OCI-LY3 (cell line): ENCODE results near the gene RPL3.
A peak's percentile ranks its signal among the peaks of the same experiment; 100 is the strongest.

Source experiments
- H2AFZ ChIP-seq: fragments of 200-600, 300-600 bp; shearing (Covaris generic); 2 replicates; pipeline ENCODE4 v1.6.0; 2014; ENCODE audit warnings: antibody characterized with exemption, low read depth, low read length
- H3K27ac ChIP-seq: fragments of 200-600, 300-600 bp; sonication (generic); 2 replicates; pipeline ENCODE4 v1.5.1; 2014; ENCODE audit warnings: mild to moderate bottlenecking, low read length, moderate library complexity, mixed read lengths
- H3K27me3 ChIP-seq: fragments of 200-600, 300-600 bp; sonication (generic); 2 replicates; pipeline ENCODE4 v1.6.1; 2014; ENCODE audit warnings: low read depth, low read length, mixed read lengths
- H3K36me3 ChIP-seq: fragments of 200-600, 300-600 bp; sonication (generic); replicated peaks from 2 replicates; pipeline ENCODE3; 2014; ENCODE audit warnings: low read depth, low read length, mixed read lengths
- H3K4me1 ChIP-seq: fragments of 300-600, 200-600 bp; sonication (generic); 2 replicates; pipeline ENCODE4 v1.6.1; 2014; ENCODE audit warnings: low read length, mixed read lengths
- H3K4me2 ChIP-seq: fragments of 200-600, 300-600 bp; sonication (generic); 2 replicates; pipeline ENCODE4 v1.6.1; 2014; ENCODE audit warnings: low read length, mixed read lengths
- H3K4me3 ChIP-seq: fragments of 300-600, 200-600 bp; sonication (generic); 2 replicates; pipeline ENCODE4 v1.5.1; 2014; ENCODE audit warnings: antibody characterized with exemption, mild to moderate bottlenecking, low read length, moderate library complexity
- H3K79me2 ChIP-seq: fragments of 300-600, 200-600 bp; shearing (Covaris generic); 2 replicates; pipeline ENCODE4 v1.6.1; 2014; ENCODE audit warnings: mild to moderate bottlenecking, low read length, mixed read lengths
- H3K9ac ChIP-seq: fragments of 300-600, 200-600 bp; shearing (Covaris generic); 2 replicates; pipeline ENCODE4 v1.6.0; 2014; ENCODE audit warnings: mild to moderate bottlenecking, low read length, moderate library complexity
- H3K9me3 ChIP-seq: fragments of 200-600, 300-600 bp; shearing (Covaris generic); 2 replicates; pipeline ENCODE4 v1.6.1; 2014; ENCODE audit warnings: low read length, mixed read lengths; ENCODE audit not compliant: insufficient read depth
- H4K20me1 ChIP-seq: fragments of 200-600, 300-600 bp; sonication (generic); 2 replicates; pipeline ENCODE4 v1.6.1; 2016; ENCODE audit warnings: low read length, mixed read lengths; ENCODE audit not compliant: insufficient read depth
- EZH2phosphoT487 ChIP-seq: fragments of 200-600 bp; shearing (Covaris generic); IDR thresholded peaks from 2 replicates; pipeline ENCODE4 v1.6.1; 2018; ENCODE audit warnings: antibody characterized with exemption, mixed run types, low read depth
- TF ChIP-seq, protein P1 (sequence below): fragments of 200-600, 300-600 bp; sonication (generic); IDR thresholded peaks from 2 replicates; pipeline ENCODE4 v1.5.1; 2014; ENCODE audit warnings: antibody characterized with exemption, low read length, low read depth

RPL3 gene

DNA sequence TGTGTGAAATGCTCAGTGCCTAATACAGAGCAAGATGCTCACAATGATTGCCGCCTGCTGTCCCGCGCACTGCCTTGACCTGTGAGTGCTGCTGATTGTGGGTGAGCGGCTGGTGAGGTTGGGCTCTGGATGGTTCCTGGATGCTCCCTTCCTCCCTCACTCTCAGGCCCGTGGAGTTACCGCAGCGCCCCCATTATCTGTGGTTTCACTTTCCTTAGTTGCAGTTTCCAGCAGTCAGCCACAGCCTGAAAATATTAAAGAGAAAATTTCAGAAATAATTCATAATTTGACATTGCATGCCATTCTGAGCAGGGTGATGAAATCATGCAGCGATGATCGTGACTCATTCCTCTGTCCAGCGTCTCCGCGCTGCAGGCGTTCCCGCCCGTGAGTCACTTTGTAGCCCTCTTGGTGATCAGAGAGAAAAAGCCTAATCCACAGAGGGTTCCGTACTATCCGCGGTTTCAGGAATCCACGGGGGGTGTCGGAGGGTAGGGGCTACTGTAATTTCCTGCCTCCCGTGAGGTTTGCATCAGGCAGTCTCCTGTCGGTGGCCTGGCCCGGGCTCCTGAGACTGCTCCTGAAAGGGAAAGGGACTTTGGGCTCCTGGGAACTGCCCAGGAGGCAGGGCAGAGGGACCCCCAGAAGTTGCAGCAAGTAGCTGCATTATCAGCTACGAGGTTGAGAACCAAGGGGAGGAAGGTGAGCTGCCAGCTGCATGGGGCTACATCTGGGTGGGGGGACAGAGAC, 10.6 kb downstream of the RPL3 start:
- no peak overlapping the region for H3K9ac ChIP-seq
- no peaks in the 10 kb centered on the region for H3K4me1 ChIP-seq
- no peak overlapping the region for H3K27ac ChIP-seq
- H3K4me3 ChIP-seq: no peak overlapping the region
- peaks cover 53% of the 10 kb centered on the region for H3K36me3 ChIP-seq
- no peak for TF ChIP-seq EZH2phosphoT487
- TF ChIP-seq, protein P1, sequence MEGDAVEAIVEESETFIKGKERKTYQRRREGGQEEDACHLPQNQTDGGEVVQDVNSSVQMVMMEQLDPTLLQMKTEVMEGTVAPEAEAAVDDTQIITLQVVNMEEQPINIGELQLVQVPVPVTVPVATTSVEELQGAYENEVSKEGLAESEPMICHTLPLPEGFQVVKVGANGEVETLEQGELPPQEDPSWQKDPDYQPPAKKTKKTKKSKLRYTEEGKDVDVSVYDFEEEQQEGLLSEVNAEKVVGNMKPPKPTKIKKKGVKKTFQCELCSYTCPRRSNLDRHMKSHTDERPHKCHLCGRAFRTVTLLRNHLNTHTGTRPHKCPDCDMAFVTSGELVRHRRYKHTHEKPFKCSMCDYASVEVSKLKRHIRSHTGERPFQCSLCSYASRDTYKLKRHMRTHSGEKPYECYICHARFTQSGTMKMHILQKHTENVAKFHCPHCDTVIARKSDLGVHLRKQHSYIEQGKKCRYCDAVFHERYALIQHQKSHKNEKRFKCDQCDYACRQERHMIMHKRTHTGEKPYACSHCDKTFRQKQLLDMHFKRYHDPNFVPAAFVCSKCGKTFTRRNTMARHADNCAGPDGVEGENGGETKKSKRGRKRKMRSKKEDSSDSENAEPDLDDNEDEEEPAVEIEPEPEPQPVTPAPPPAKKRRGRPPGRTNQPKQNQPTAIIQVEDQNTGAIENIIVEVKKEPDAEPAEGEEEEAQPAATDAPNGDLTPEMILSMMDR: peak; percentile 21; the same call in 1 of the 2 replicates
- no peak overlapping the region for H3K4me2 ChIP-seq
- H3K79me2 ChIP-seq: 0 out of 2 replicates have a peak, but pooled peaks cover 3% of the 10 kb centered on the region
- H3K27me3 ChIP-seq: no peaks in the 10 kb centered on the region
- H4K20me1 ChIP-seq: peaks cover 40% of the 10 kb centered on the region
- H2AFZ ChIP-seq: no peak overlapping the region
- no peaks in the 10 kb centered on the region for H3K9me3 ChIP-seq

DNA sequence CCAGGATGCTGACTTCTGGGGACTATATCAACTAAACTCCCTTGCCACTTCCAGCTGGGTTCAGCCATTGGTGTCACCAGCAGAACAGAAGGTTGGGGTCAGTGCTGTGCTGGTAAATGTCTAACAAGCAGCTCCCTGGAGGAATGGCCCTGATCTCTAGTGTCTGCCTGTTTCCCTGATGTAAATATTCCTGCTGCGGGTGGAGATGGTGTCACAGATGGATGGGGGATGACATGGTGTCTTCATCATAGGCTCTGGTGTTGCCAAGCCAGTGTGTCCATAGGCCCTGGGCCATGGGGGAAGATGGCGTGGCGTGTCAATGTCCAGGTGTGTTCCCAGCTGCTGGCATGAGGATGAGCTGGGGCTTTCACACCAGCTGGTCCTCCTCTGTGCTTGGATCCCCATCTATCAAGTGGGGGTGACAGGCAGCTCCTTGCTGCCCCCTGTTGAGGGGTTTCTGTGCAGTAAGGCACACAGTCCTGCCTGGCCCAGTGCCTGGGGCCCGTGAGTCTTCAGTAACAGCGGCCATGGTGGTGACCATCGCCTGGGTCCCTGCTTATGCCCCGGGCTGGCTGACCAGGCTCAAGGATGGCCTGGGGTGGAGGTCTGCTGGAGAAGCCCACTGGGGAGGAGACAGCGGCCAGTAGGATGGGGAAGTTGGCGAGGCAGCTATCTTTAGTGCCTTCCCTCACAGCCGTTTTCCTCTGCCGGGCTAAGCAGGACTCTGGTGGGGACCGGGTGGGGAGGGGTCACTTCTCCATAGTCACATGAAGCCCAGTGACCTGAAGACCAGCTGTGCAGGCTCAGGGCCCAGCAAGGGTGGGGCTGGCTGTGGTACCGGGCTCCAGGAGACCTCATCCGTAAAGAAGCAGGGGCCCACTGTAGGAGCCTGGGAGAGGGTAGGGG, 12.7 kb downstream of the RPL3 start:
- Histone ChIP-seq H3K4me1 (no peaks in the 10 kb centered on the region), H3K9me3 (no peaks in the 10 kb centered on the region), H3K79me2 (no peaks in the 10 kb centered on the region), H4K20me1 (peaks cover 19% of the 10 kb centered on the region), H3K36me3 (peaks cover 32% of the 10 kb centered on the region), H3K4me3 (no peak overlapping the region), H2AFZ (no peak overlapping the region), H3K27me3 (no peaks in the 10 kb centered on the region), H3K9ac (no peak overlapping the region), H3K4me2 (no peak overlapping the region), H3K27ac (no peak overlapping the region)
- TF ChIP-seq, protein P1: peak; percentile 55
- no peak for TF ChIP-seq EZH2phosphoT487

DNA sequence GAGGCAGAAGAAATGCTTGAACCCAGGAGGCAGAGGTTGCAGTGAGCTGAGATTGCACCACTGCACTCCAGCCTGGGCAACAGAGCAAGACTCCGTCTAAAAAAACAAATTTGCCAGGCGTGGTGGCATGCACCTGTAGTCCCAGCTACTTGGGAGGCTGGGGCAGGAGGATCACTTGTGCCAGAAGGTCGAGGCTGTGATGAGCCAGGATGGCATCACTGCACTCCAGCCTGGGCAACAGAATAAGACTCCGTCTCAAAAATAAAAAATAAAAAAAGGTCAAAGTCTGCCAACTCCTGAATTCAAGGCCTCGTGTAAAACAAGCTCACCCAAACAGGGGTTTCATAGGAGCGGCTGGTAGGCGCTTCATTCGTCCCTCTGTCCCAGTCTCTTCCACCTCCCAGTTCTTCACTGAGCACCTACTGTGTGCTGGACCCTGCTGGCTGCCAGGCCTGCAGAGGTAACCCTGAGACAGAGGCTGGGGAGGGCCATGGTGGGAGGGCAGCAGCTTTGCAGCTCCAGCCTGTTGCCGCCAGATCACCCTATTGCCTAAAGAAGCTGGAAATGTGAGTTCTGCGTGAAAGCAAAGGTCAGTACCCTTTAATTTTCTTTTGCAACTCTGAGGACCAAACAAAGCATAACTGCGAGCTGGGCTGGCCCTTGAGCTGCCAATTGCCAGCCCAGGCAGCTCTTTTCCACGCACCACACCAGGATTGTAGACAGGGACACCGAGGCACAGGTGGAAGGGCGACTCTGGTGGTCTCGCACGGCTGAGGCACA, 15.3 kb downstream of the RPL3 start:
- Histone ChIP-seq H3K27ac (no peak overlapping the region), H3K4me3 (no peak overlapping the region), H3K4me1 (peaks cover 16% of the 10 kb centered on the region), H2AFZ (no peak overlapping the region), H3K36me3 (peaks cover 17% of the 10 kb centered on the region), H3K9ac (no peak overlapping the region), H4K20me1 (no peaks in the 10 kb centered on the region), H3K79me2 (no peaks in the 10 kb centered on the region), H3K4me2 (no peak overlapping the region), H3K9me3 (no peaks in the 10 kb centered on the region), H3K27me3 (no peaks in the 10 kb centered on the region)
- no peak for TF ChIP-seq EZH2phosphoT487
- TF ChIP-seq, protein P1: no peak
